H9 (cell line): ENCODE measurements around the gene CCDC148. TPM values are rescaled to one million over a fixed set of nuclear protein-coding genes. Genes with fewer than 3 reads are reported as not detected.

Experiments used
- DNase-seq: peaks from one replicate; pipeline ENCODE4 v3.0.0-alpha.2; 2017
- H2AFZ ChIP-seq: one replicate; pipeline ENCODE4 v1.6.1; 2013; ENCODE audit warnings: mild to moderate bottlenecking, low read length, control low read depth, moderate library complexity
- H2AK5ac ChIP-seq: 2 replicates; pipeline ENCODE4 v1.6.1; 2013; ENCODE audit warnings: low read length, control low read depth, mixed read lengths; ENCODE audit not compliant: insufficient read length
- H2BK120ac ChIP-seq: one replicate; pipeline ENCODE4 v1.6.1; 2013; ENCODE audit warnings: low read depth, mild to moderate bottlenecking, low read length, control low read depth, inconsistent platforms; ENCODE audit not compliant: poor library complexity, severe bottlenecking
- H2BK12ac ChIP-seq: 2 replicates; pipeline ENCODE4 v1.6.1; 2013; ENCODE audit warnings: low read length, control low read depth, mixed read lengths, low read depth; ENCODE audit not compliant: insufficient read length
- H2BK15ac ChIP-seq: 2 replicates; pipeline ENCODE4 v1.6.1; 2013; ENCODE audit warnings: low read depth, low read length, control low read depth
- H2BK20ac ChIP-seq: one replicate; pipeline ENCODE4 v1.6.1; 2013; ENCODE audit warnings: low read depth, mild to moderate bottlenecking, low read length, control low read depth, inconsistent platforms; ENCODE audit not compliant: poor library complexity, severe bottlenecking
- H2BK5ac ChIP-seq: 2 replicates; pipeline ENCODE4 v1.6.1; 2013; ENCODE audit warnings: low read length, control low read depth, mixed read lengths; ENCODE audit not compliant: insufficient read length
- H3K14ac ChIP-seq: 2 replicates; pipeline ENCODE4 v1.6.1; 2013; ENCODE audit warnings: low read length, control low read depth; ENCODE audit not compliant: insufficient read depth
- H3K18ac ChIP-seq: 2 replicates; pipeline ENCODE4 v1.6.1; 2013; ENCODE audit warnings: low read depth, mild to moderate bottlenecking, mixed read lengths, low read length, control low read depth; ENCODE audit not compliant: insufficient read length
- H3K23ac ChIP-seq: 2 replicates; pipeline ENCODE4 v1.6.1; 2013; ENCODE audit warnings: low read length, control low read depth, mixed read lengths, low read depth; ENCODE audit not compliant: insufficient read length
- H3K23me2 ChIP-seq: 2 replicates; pipeline ENCODE4 v1.6.1; 2013; ENCODE audit warnings: low read depth, mild to moderate bottlenecking, mixed read lengths, low read length, control low read depth; ENCODE audit not compliant: insufficient read length, poor library complexity, severe bottlenecking
- H3K27ac ChIP-seq: 2 replicates; pipeline ENCODE4 v1.5.1; 2013; ENCODE audit warnings: low read length, control low read depth, mixed read lengths, low read depth; ENCODE audit not compliant: insufficient read length
- H3K27me3 ChIP-seq: 2 replicates; pipeline ENCODE4 v1.6.1; 2013; ENCODE audit warnings: low read length, control low read depth, inconsistent platforms; ENCODE audit not compliant: insufficient read depth
- H3K4ac ChIP-seq: 2 replicates; pipeline ENCODE4 v1.6.1; 2013; ENCODE audit warnings: low read depth, mild to moderate bottlenecking, control low read depth, inconsistent platforms, low read length, moderate library complexity
- H3K4me1 ChIP-seq: 2 replicates; pipeline ENCODE4 v1.6.1; 2013; ENCODE audit warnings: low read length, control low read depth, inconsistent platforms; ENCODE audit not compliant: insufficient read depth
- H3K4me2 ChIP-seq: 2 replicates; pipeline ENCODE4 v1.6.1; 2013; ENCODE audit warnings: low read length, control low read depth, mixed read lengths; ENCODE audit not compliant: insufficient read length, insufficient read depth
- H3K56ac ChIP-seq: 2 replicates; pipeline ENCODE4 v1.6.1; 2013; ENCODE audit warnings: low read depth, mild to moderate bottlenecking, mixed read lengths, low read length, control low read depth; ENCODE audit not compliant: insufficient read length
- H3K79me1 ChIP-seq: 2 replicates; pipeline ENCODE4 v1.6.1; 2013; ENCODE audit warnings: low read depth, mild to moderate bottlenecking, moderate library complexity, low read length, control low read depth, inconsistent platforms; ENCODE audit not compliant: insufficient read depth, poor library complexity, severe bottlenecking
- H3K79me2 ChIP-seq: 2 replicates; pipeline ENCODE4 v1.6.1; 2013; ENCODE audit warnings: low read length, control low read depth, inconsistent platforms; ENCODE audit not compliant: insufficient read depth
- H3K9ac ChIP-seq: 2 replicates; pipeline ENCODE4 v1.6.1; 2013; ENCODE audit warnings: low read length, control low read depth, mixed read lengths; ENCODE audit not compliant: insufficient read length; ENCODE audit errors: extremely low read depth
- H3K9me3 ChIP-seq: one replicate; pipeline ENCODE4 v1.6.1; 2013; ENCODE audit warnings: low read depth, low read length, inconsistent platforms; ENCODE audit not compliant: control insufficient read depth
- H3T11ph ChIP-seq: one replicate; pipeline ENCODE4 v1.6.1; 2013; ENCODE audit warnings: mild to moderate bottlenecking, low read length, control low read depth, inconsistent platforms
- H4K20me1 ChIP-seq: one replicate; pipeline ENCODE4 v1.6.1; 2013; ENCODE audit not compliant: control insufficient read depth, insufficient read length, insufficient read depth
- H4K5ac ChIP-seq: 2 replicates; pipeline ENCODE4 v1.6.1; 2013; ENCODE audit warnings: low read depth, mild to moderate bottlenecking, mixed read lengths, low read length, control low read depth; ENCODE audit not compliant: insufficient read length
- H4K8ac ChIP-seq: replicated peaks from 2 replicates; pipeline ENCODE4 v1.6.1; 2013; ENCODE audit warnings: low read length, control low read depth, mixed read lengths, low read depth; ENCODE audit not compliant: insufficient read length
- H4K91ac ChIP-seq: 2 replicates; pipeline ENCODE4 v1.6.1; 2013; ENCODE audit warnings: low read depth, mild to moderate bottlenecking, moderate library complexity, mixed read lengths, low read length, control low read depth; ENCODE audit not compliant: insufficient read length
- H3K27ac Mint-ChIP-seq, 3 experiments: 2 replicates in 2 of 3; 3 replicates in 1 of 3; pipeline ENCODE4 v1.8.0; 2020 to 2021; ENCODE audit warnings: mixed read lengths in 3 of 3, mild to moderate bottlenecking in 1 of 3, moderate library complexity in 1 of 3
- H3K27me3 Mint-ChIP-seq: 2 replicates; pipeline ENCODE4 v1.8.0; 2021; ENCODE audit warnings: low read depth, mild to moderate bottlenecking, moderate library complexity, mixed read lengths
- H3K36me3 Mint-ChIP-seq, 3 experiments: 2 replicates in 2 of 3; 3 replicates in 1 of 3; pipeline ENCODE4 v1.8.0; 2020 to 2021; ENCODE audit warnings: low read depth in 3 of 3, mixed read lengths in 3 of 3; ENCODE audit not compliant: insufficient read depth in 1 of 3
- H3K4me1 Mint-ChIP-seq, 2 experiments: 2 replicates each; pipeline ENCODE4 v1.8.0; 2020; ENCODE audit warnings: mixed read lengths in 2 of 2
- H3K4me3 Mint-ChIP-seq, 2 experiments: 2 replicates in 1 of 2; 3 replicates in 1 of 2; pipeline ENCODE4 v1.8.0; 2020 to 2021; ENCODE audit warnings: mild to moderate bottlenecking in 2 of 2, mixed read lengths in 2 of 2, moderate library complexity in 1 of 2
- H3K9me3 Mint-ChIP-seq, 2 experiments: 2 replicates in 1 of 2; 3 replicates in 1 of 2; pipeline ENCODE4 v1.8.0; 2020; ENCODE audit warnings: mild to moderate bottlenecking in 2 of 2, mixed read lengths in 2 of 2, moderate library complexity in 1 of 2
- WGBS: extraction: QIAGEN DNeasy Blood & Tissue Kit; methylation state at CpG from one replicate; pipeline ENCODE4 v1.1.7; 2013; ENCODE audit warnings: missing lambda C conversion rate, low lambda C conversion rate, mixed read lengths; ENCODE audit not compliant: insufficient read length; ENCODE audit errors: extremely low coverage; 5-methylcytosine and 5-hydroxymethylcytosine counted together
- total RNA-seq: library from RNA; stranded (reverse); gene quantifications from 2 replicates; pipeline ENCODE4 v1.2.1, GENCODE V29; 2021
- TF ChIP-seq, protein P1 (sequence below): fragments of 200-600 bp; sonication (generic); conservative IDR thresholded peaks from 3 replicates; pipeline ENCODE4 v1.8.0; 2021; ENCODE audit warnings: antibody characterized with exemption, mild to moderate bottlenecking

Gene CCDC148
- total RNA-seq, 1 experiment from 2014 or later, result 1.5 TPM

DNA sequence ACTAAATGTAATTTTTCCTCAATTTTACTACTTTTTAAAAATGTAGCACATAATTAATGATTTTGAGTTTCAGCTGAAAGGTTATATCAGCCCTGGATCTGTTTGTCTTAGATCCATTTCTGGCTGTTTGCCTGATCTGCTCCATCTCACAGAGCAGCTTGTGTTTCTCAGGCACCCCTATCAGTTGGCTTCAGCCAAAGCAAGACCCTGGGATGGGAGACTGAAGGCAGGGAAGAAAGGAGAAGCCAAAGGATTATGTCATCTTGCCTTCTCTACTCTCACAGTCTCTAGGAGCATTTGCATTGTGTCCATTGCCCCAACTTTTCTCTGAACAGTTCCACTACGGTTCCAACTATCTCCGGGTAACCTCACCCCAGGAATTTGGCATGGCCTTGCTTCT, 110.5 kb downstream of the CCDC148 start:
- H3K4ac ChIP-seq, result no peak overlapping the region
- H3K79me1 ChIP-seq, result no peaks in the 10 kb centered on the region
- no peak overlapping the region for H4K5ac ChIP-seq
- no peaks in the 10 kb centered on the region for H3K79me2 ChIP-seq
- H4K91ac ChIP-seq, result no peak overlapping the region
- WGBS, result no CpG with 5 or more reads among the region's 2 CpGs
- Mint-ChIP-seq H3K9me3 (peaks cover 3% of the 10 kb centered on the region in 2 experiments; a peak in 3 of 5 replicates), H3K27me3 (no peaks in the 10 kb centered on the region), H3K4me3 (no peak overlapping the region), H3K36me3 (peaks cover 0 to 4% (median 3%) of the 10 kb centered on the region in 3 experiments; a peak in 3 of 7 replicates), H3K27ac (no peak overlapping the region), H3K4me1 (peaks cover 12 to 22% of the 10 kb centered on the region in 2 experiments)
- H3K18ac ChIP-seq, result no peak overlapping the region
- no peak overlapping the region for H2BK5ac ChIP-seq
- no peak overlapping the region for H2BK20ac ChIP-seq
- H4K8ac ChIP-seq, result no peak overlapping the region
- no peak overlapping the region for H2AFZ ChIP-seq
- H3K56ac ChIP-seq, result no peak overlapping the region
- no peak overlapping the region for H2BK15ac ChIP-seq
- H3K9ac ChIP-seq, result no peak overlapping the region
- H3K27ac ChIP-seq, result no peak overlapping the region
- no peaks in the 10 kb centered on the region for H3K9me3 ChIP-seq
- no peaks in the 10 kb centered on the region for H3K27me3 ChIP-seq
- no peak overlapping the region for H2BK12ac ChIP-seq
- TF ChIP-seq, protein P1, sequence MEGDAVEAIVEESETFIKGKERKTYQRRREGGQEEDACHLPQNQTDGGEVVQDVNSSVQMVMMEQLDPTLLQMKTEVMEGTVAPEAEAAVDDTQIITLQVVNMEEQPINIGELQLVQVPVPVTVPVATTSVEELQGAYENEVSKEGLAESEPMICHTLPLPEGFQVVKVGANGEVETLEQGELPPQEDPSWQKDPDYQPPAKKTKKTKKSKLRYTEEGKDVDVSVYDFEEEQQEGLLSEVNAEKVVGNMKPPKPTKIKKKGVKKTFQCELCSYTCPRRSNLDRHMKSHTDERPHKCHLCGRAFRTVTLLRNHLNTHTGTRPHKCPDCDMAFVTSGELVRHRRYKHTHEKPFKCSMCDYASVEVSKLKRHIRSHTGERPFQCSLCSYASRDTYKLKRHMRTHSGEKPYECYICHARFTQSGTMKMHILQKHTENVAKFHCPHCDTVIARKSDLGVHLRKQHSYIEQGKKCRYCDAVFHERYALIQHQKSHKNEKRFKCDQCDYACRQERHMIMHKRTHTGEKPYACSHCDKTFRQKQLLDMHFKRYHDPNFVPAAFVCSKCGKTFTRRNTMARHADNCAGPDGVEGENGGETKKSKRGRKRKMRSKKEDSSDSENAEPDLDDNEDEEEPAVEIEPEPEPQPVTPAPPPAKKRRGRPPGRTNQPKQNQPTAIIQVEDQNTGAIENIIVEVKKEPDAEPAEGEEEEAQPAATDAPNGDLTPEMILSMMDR, result no peak
- H3T11ph ChIP-seq, result no peak overlapping the region
- no peak overlapping the region for H2BK120ac ChIP-seq
- H3K14ac ChIP-seq, result no peak overlapping the region
- H3K23ac ChIP-seq, result no peak overlapping the region
- no peaks in the 10 kb centered on the region for H3K23me2 ChIP-seq
- no peaks in the 10 kb centered on the region for H3K4me1 ChIP-seq
- H2AK5ac ChIP-seq, result no peak overlapping the region
- no peak for DNase-seq
- no peak overlapping the region for H3K4me2 ChIP-seq
- no peaks in the 10 kb centered on the region for H4K20me1 ChIP-seq
